ENCODE data around the gene KCNG2. TPM values are rescaled to one million over a fixed set of nuclear protein-coding genes. Genes with fewer than 3 reads are reported as not detected.
A peak's percentile ranks its signal among the peaks of the same experiment; 100 is the strongest.

The KCNG2 gene
- total and polyA plus RNA-seq, 2 of the 4 experiments (the other 2 are of a cell fraction) = not detected

- no peaks in the 10 kb centered on the region for H3K9me1 ChIP-seq (ENCODE audit: insufficient read depth, low read length)
- H2AFZ ChIP-seq (replicated peaks; ENCODE audit: low read length, poor library complexity) = peak overlapping the region; percentile 21
- ChIA-PET POLR2A (ENCODE audit: unreplicated experiment) (no interaction called here), CTCF (interaction anchor here (0.6 kb wide), 1 partner anchor 12 kb away, joined by 3 read pairs; no protein-coding TSS in a partner anchor)
- dilution Hi-C loops (cut with HindIII; ENCODE audit: low sequenced_read_pairs, unreplicated experiment) (no loop called here), in situ Hi-C loops (cut with MboI; ENCODE audit: low sequenced_read_pairs) (no loop called here), intact Hi-C loops (cut with micrococcal nuclease) (no loop called here)
- H3K27ac ChIP-seq (ENCODE audit: insufficient read depth, low read length) = no peak overlapping the region
- no peaks in the 10 kb centered on the region for H3K79me1 ChIP-seq (ENCODE audit: low read depth in 1 of 2, low read length in 2 of 2)
- peaks cover 10% of the 10 kb centered on the region; the same call in 1 of the 2 replicates for H3K27me3 ChIP-seq (ENCODE audit: control insufficient read depth, insufficient read depth, low read length)
- H3K4ac ChIP-seq (ENCODE audit: low read depth, low read length) = no peak overlapping the region
- ATAC-seq (ENCODE audit: low read depth) (no peak), DNase-seq (no peak)
- H3K9ac ChIP-seq (ENCODE audit: low read depth, low read length) = no peak overlapping the region
- H2BK120ac ChIP-seq (ENCODE audit: low read depth, low read length) = no peak overlapping the region
- H2BK20ac ChIP-seq (ENCODE audit: low read depth, low read length) = no peak overlapping the region
- 93% methylated on average over 23 of the region's 44 CpGs; no CpG with 5 or more reads in 1 of the 2 experiments for WGBS, 2 experiments (ENCODE audit: extremely low coverage in 2 of 2, insufficient read length in 1 of 2)
- H4K20me1 ChIP-seq (ENCODE audit: insufficient read depth, low read length) = no peaks in the 10 kb centered on the region
- H3K9me3 ChIP-seq (ENCODE audit: control insufficient read depth, insufficient read depth, low read length) = no peaks in the 10 kb centered on the region
- H3K36me3 ChIP-seq (ENCODE audit: control insufficient read depth, insufficient read depth, low read length) = peaks cover 1% of the 10 kb centered on the region; the same call in 1 of the 2 replicates
- H3K23ac ChIP-seq (ENCODE audit: low read depth, low read length) = no peak overlapping the region
- H2AK5ac ChIP-seq (ENCODE audit: low read depth, low read length) = no peak overlapping the region
- H4K91ac ChIP-seq (ENCODE audit: insufficient read depth, low read depth, low read length) = no peak overlapping the region
- H2AK9ac ChIP-seq (replicated peaks; ENCODE audit: low read depth, low read length, poor library complexity) = no peak overlapping the region
- H3K4me1 ChIP-seq (ENCODE audit: control insufficient read depth, insufficient read depth, low read length) = no peaks in the 10 kb centered on the region
- H3K14ac ChIP-seq (replicated peaks; ENCODE audit: low read depth, low read length) = no peak overlapping the region
- no peak overlapping the region for H3K4me2 ChIP-seq (ENCODE audit: low read depth, low read length)
- H4K5ac ChIP-seq (ENCODE audit: low read depth, low read length) = no peak overlapping the region
- no peak overlapping the region for H2BK15ac ChIP-seq (ENCODE audit: low read depth, low read length)
- TF ChIP-seq SMC3 (IDR thresholded peaks at IDR 0.05; ENCODE audit: low read depth, low read length) (no peak), CHD1 (IDR thresholded peaks at IDR 0.05; ENCODE audit: low read depth, low read length) (no peak), BHLHE40 (IDR thresholded peaks at IDR 0.05; ENCODE audit: low read depth, low read length) (no peak), FOS (IDR thresholded peaks at IDR 0.05; ENCODE audit: low read depth, low read length) (no peak)
- H3K4me3 ChIP-seq (ENCODE audit: insufficient read depth, low read depth, low read length) = no peak overlapping the region
- H4K8ac ChIP-seq (ENCODE audit: low read depth in 2 of 2, low read length in 2 of 2) = no peak overlapping the region
- no peak overlapping the region for H3K18ac ChIP-seq (ENCODE audit: low read depth, low read length)
- no peak overlapping the region for H2BK5ac ChIP-seq (ENCODE audit: low read depth, low read length, poor library complexity, severe bottlenecking)
- no TSS peak for BruUV-seq (replicated peaks)
- no peak overlapping the region for H3K56ac ChIP-seq (ENCODE audit: extremely low read depth, insufficient read depth, low read length)
These were observed 11.9 kb downstream of the KCNG2 start for GRCh38 chr18:79809482-79810192.

Measured in IMR-90 (cell line).